NCI-H2196 treated with DMSO at 0.1 percent for 48 hours (cell line): ENCODE measurements around the gene AATF.
A peak's percentile ranks its signal among the peaks of the same experiment; 100 is the strongest.

ENCODE experiments used
- DNase-seq: peaks from one replicate; lab custom pipeline; 2025; ENCODE audit not compliant: unreplicated experiment; lab: John Stamatoyannopoulos, UW

Gene AATF

DNA sequence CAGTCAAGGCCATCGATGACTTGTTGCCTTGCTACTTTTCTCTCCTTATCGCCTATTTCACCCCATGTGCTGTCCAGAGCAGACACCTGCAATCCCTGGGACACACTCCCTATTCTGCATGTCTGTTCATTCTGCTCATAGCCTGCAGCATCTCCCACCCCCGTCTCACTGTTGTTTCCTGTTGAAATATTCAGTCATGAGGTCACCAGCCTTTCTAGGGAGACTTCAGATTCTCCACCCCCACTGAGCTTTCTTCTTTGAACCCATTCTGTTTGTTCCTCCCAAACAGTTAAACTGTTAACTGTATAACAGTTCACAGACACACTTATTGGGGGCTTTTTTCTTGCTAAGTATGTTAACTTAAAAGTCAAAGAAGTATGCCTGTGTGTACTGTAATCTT, 94.4 kb downstream of the AATF start:
- DNase-seq = no peak

DNA sequence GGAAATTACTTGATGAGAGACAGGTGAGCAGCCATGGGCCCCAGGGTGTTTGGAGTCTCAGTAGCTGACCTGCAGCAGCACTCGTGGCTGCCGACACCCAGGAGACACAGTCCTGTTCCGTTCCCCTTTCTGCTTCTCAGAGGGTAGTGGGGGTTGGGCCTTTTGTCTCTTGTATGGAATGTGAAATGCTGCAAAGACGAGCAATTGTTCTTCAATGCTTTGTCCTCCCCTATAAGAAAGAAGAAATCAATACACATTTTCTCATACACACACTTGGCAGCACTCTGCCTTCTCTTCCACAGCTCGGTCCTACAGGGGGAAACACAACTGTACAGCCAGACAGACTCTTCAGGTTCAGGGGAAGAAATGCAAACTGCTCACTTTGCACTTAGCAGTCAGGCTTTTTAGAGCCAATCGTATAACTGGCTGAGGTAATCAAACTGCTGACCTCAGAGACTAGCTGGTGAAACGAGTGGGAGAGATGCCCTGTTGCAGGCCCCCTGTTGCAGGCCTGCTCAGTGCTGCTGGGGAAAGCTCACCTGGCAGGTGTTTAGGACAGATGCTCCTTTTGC, 96.7 kb downstream of the AATF start:
- DNase-seq = no peak

DNA sequence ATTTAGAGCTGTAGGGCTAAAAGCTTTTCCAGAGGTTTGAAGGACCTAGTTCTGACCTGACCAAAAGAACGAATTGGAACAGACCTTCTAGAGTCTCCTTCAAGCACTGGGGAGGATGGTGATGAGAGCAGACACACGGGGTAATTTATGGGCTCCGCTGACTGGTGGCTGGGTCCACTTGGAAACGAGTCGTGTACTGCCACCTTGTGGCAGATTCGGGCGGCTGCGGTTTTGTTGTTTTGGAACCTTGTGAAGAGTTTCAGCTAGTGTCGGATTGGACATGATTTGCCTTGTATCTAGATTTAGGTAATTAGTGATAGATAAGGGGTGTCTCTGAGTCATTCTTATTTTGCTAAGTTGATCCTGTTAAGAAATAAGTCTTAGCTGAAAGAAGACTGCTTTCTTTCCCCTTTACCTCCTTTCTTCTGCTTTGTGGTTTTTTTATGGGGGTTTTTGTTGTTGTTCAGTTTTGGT, 98.9 kb downstream of the AATF start:
- DNase-seq = peak; percentile 39

DNA sequence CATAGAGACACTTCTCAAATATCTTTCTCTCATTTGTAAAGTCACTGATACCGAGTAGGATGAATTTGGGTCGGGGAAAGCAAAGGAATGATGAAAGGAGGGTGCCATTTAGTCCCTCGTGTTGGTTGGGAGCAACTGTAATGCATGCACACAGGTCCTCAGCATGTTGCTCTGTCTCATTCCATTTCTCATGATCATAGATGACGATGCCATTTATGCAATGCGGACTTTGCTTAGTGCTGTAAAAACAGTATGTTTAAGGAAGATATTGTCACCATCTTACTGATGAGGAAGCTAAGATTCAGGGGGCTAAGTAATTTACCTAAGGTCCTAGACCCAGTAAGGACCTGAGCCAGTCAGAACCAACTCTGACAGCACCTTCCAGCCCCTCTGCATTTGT, 100.1 kb downstream of the AATF start:
- DNase-seq = no peak

DNA sequence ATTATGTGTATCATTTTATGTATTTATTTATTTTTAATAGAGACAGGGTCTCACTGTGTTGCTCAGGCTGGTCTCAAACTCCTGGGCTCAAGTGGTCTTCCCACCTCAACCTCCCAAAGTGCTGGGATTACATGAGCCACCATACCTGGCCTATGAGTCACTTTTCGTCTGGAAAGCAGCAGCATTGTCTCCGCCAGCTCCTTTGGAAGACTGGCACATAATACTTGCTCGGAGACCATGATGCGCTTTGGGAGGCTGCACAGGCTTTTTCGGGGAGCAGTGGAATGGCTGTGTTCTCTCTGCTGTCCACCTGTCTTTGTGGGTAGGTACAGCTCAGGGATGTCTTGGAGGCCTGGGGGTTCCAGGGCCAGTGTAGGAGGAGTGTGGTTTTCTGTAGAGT, 102.2 kb downstream of the AATF start:
- no peak for DNase-seq

DNA sequence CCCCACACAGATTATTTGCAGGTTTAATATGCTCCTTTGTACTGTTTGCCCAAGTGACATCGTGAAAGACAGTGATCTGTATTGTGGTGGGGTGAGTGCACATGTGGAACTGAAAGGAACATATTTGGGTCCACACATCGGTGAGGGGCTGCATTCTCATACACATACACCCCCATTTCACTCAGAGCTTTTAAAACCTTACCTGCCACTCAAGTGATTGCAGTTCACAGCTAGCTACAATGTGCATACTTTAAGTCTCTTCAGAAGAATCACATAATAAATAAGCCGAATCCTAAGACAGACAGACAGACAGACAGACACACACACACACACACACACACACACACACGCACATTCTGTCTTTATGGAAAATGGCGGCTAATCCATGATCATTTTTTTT, 102.6 kb downstream of the AATF start:
- no peak for DNase-seq

DNA sequence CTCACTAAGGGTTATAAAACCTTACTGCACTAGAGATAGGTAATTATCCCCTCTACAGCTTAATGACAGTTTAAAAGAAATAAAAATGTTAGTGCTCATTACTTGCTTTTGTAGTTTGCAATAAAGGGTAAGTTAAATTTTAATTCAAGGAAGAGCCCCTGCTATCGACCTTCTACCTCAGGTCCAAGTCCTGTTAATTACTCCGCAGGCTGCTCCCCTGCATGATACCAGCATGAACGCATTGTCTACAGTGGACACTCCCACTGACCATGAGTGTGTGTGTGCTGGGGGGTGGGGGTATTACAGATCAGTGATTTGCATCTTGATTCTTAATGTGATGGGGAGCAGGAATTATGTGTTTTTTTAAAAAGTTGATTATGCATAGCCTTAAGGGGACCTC, 103.1 kb downstream of the AATF start:
- no peak for DNase-seq

DNA sequence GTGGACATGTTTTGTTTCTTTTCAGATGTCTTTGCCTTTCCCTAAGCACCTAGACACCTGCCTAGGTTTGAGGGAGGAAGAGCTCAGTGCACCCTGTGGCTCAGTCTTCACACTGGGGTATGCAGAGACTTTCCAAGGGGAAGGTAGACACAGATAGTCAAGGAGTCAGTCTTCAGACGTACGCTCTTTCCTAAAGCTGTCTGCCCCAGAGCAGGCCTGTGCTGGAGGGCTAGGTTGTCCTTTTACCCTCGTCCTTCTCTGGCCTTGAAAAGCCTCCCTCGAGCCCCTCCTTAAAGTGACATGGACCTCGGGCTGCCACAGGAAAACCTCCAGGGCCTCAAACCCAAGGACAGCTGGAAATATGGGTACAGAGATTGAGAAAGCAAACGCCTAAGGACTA, 103.7 kb downstream of the AATF start:
- DNase-seq = no peak

DNA sequence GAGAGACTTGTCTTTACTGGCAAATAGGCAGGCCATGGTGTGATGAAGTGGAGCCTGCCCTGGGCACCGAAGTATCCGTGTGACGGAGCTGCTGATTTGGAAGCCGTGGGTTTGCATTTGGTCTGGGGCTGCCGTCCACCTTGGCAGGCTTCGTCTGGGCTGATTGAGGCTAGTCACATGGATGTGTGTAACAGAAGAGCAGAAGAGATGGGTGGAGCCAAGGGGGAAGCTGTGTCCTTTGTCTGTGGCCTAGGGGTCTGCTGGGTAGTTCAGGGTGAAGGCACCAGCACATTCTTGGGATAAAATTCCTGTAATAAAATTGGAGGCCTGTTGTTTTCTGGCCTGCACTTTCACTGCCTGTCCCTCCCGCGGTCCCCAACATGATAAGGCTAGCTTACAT, 106.1 kb downstream of the AATF start:
- no peak for DNase-seq

DNA sequence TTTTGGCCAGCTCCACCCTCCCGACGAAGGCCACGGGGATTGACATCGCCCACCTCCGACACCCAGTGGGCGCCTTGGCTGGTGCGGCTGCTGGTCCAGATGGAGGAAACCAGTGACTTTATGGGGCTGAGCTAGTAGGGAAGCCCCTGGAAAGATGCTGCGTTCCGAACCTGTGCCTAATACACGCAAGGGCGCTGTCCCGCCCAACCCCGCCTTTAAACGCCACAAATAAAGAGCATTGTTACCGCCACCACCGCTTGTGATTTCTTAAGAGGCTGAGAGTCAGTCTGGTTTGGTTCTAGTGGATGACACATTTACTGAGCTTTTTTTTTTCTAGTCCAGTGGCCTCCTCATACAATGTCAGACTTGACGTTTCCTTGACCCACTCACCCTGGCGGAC, 107.9 kb downstream of the AATF start:
- DNase-seq = no peak

DNA sequence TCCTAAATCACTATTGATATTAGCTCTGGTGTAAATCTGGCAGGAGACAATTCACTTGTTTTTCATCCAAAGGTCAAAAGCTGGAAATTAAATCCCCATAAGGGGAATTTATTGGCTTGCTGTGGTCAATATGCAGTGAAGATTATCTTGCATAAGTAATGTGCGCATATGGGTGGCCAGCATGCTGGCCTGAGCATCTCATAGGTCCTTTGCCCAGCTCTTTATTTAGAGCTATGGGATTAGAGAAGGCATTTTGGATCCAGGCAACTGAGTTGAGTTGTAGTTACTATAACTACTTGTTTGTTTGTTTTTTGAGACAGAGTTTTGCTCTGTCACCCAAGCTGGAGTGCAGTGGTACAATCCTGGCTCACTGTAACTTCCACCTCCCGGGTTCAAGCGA, 110.7 kb downstream of the AATF start:
- DNase-seq = no peak

DNA sequence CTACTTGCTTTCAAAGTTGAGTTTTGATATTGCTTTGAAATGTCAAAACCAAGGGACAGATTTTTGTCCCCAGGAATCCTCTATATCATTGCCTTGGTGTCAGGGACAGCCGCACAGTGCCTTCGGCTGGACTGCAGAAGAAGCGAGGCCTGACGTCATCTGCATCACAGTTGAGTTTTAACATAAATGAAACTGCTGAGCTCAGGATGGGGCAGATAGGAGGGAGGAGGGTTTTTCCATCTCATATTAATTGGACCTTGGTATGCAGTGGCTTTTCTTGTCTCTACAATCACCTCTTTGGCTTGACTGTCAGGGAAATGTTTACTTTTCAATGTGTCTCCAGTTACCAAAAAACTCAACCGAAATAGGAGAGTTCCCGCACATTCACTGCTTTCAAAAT, 111.3 kb downstream of the AATF start:
- no peak for DNase-seq

DNA sequence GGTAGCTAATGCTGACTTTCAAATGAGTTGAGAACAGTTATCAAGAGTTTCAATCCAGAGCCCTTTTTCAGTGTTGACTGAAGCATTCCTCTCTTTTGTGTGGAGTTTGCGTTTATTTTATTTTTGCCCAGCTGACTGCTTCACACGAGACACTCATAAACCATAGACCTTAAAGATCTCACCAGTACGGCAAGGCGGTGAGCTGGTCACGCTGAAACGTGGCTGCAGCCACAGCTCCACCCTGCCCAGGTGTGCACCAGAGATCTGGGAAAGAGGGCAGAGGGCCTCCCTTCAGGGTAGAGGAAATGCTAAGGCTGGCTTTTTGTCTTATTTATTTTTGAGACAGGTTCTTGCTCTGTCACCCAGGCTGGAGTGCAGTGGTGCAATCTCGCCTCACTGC, 112.2 kb downstream of the AATF start:
- DNase-seq = no peak

DNA sequence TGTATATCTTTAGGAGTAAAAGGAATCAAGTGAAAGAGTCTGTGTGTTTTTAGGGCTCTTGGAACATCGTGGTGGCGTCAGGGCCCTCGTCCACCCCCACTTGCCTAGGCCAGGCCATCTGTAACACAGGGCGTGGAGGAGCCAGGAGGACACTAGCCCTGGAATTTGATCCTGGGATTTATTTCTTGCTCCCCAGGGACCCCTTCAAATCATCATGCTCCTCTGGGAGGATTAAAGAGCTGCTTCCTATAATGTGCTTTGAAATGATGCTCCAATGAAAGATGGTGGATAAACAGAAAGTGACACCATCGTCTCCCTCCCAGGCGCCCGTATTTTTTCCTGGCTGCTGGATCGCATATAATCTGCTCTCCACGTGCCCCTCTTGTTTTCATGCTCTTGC, 113.3 kb downstream of the AATF start:
- DNase-seq = no peak

DNA sequence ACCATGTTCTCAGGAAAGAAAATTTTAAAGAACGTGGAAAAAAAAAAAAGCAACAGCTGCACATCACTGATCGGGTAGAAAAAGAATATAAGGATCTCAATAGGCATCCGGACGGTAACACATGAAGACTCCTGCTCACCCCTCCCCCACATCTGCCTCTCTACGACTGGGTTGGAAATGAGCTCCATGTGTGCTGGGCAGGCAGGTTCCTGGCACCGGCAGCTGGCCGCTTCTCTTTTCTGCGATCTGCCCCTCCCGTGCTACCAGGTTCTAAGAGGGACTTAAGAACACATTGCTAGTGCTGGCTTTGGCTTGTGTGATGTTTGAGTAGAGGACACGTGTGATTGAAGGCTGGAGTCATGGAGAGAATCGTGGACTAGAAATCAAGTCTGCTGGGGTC, 115.5 kb downstream of the AATF start:
- DNase-seq = no peak

DNA sequence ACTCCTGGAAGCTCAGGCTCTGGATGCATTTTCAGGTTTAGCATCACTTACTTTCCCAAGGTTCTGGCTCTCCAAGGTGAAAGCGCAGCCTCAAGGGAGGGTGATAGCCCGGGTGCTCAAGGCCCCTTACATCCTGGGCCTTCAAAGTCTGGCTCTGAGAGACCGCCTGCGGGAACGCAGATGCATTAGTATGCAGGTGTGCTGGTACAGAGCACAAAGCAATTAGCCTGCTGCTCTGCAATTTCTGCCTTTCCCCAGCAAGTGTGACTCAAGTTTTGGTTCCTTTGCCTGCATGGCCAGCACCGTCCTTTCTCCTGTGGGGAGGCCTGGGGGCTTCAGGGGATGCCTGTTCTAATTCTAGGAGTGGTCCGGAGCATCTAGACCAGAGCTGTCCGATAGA, 116.2 kb downstream of the AATF start:
- DNase-seq = no peak

DNA sequence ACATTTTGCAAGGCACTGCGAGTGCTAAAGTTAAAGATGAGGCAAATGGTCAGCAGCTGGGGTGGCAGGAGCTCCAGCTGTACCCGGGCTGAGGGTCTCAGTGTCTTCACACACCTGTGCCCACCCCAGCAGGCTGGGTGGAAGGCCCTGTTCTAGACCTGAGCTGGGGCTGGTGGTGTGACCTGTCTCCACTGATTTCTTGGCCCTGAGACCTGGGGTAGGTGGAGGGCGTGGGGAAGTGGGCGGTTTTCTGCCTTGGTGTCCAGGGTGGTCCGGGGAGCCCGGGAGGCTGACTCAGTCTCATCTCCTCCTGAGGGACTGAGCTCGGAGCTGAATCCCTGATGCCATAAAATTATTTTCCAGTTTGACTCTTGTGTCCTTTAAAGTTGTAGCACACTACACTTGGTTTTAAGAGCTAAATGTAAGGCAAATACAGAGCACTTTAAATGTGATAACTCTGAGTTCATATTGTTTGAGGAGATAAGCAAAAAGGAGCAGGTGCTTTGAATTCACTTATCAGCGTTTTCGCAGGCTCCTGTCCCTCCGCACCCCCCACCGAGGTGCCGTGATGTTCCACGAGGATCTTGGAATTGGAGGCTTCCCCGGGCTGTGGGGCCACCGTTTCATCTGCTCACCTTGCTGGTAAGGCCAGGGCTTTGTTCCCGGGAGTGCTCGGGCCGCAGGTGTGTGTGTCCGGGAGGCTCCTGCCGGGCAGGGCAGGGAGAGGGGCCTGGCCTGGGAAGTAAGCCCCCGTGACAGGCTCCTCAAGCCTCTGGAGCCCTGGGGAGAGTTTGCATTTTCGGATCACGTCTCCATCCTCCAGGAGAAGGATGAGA, 117.0 kb downstream of the AATF start:
- DNase-seq = no peak

DNA sequence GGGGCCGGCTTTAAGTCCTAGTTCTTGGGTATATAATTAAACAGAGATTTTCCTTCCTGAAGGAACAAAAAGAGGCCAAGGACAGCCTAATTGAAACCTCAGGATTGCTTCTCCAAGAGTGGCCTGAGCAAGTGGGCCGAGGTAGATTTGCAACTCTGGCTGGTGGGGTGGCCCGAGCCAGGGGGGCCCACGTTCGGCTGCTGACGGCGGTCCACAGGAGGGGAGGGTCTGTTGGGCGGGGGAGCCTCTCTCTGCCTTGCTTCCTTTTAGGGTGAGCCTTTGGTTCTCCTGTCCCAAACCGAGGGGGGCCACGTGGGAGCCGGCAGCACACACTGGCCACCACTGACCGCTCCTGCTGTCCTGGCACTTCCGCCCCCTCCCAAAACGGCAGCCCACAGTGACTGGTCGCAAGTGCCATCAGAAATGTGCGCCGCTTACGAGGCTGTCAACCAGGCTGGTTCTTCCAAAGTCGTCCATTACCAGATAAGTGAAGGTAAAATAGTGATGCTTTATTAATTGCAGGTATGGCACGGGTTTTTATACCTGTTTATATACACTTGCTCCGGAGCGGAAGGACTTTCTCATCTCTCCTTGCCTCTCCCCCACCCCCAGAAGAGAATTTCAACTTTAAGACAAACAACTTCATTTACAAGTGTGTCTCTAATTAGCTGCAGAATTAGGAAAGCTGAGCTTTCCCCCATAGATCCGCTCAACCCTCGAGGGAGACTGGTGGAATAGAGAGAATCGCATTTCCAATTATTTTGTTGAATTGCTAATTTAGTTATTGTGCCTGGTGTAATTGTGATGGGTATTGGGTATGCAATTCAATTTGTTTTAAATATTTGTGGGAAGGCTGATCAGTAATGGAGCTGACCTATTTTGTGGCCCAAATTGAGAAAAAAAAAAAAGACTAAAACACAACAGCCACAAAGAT, 117.8 kb downstream of the AATF start:
- DNase-seq = no peak

DNA sequence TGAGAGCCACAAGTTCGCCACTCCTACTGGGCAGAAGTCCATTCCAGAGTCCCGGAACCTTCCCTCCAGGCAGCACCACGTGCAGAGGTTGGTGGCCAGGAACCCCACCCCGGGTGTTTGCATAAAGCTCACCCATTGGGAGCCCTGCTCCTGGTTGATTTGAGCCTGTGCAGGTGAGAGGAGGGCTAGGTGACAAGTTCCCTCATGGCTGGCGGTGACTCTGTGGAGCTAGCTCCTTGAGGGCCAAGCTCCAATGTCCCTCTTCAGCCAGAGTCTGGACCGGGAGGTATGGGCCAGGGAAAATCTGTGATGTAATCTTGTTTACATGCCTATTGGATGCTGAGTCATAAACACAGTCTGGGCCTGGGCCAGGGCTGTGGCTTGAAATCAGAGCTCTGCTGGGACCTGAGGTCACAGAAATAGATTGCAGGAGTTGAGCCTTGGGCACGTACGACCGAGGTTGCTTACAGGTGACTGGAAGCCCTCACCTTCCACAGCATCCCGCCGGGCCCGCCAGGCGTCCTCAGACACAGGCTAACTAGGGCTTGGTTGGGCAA, 118.9 kb downstream of the AATF start:
- DNase-seq = peak; percentile 17

DNA sequence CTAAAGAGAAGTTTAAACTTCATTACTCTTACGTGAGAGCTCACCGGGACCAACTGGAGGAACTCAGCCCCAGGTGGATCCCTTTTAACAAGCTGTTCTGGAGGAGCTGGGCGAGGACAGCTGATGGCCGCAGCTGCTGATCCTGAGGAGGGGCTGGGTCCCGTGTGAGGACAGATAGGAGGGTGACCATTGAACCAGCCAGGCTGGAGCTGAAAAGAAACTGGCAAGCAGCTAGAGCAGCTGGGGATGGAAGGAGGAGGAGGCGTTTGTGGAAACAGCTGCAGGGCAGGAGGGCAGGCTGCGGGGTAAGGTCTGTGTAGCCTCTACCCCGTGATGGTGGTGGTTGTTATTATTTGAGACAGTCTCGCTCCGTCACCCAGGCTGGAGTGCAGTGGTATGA, 119.5 kb downstream of the AATF start:
- DNase-seq = no peak

DNA sequence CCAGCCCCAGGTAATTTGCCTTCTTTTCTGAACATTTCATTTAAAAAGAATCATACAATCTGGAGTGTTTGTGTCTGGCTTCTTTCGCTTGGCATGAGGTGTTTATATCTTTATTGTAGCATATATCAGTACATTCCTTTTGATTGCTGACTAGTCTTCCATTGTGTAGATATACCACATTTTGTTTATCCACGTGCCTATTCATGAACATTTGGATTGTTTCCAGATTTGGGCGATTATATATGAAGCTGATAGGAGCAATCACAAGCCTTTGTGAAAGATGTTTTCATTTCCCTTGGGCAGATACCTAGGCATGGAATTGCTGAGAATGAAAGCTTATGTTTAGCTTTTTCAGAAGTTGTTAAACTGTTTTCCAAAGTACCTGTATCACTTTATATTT, 120.3 kb downstream of the AATF start:
- no peak for DNase-seq
